Hematopoietic multipotent progenitor cell (in vitro differentiated cells): ENCODE measurements around the gene RNASE11. TPM values are rescaled to one million over a fixed set of nuclear protein-coding genes. Genes with fewer than 3 reads are reported as not detected.
A peak's percentile ranks its signal among the peaks of the same experiment; 100 is the strongest.
"Not testable (repeated sequence)": the region's sequence is repeated elsewhere in the genome, so short reads cannot be mapped to it uniquely, and the experiment has no call there.

Source experiments
- DNase-seq, 3 donors: peaks; one replicate each; pipeline ENCODE4 v3.0.0-alpha.2; 2011 to 2015; ENCODE audit warnings: low read depth in 2 of 3, low spot score in 2 of 3
- total RNA-seq: library from RNA; depleted of rRNA; stranded (reverse); fragments of >200 nt; gene quantifications from one replicate; pipeline ENCODE4 v1.2.3, GENCODE V29; 2012

RNASE11 gene
- total RNA-seq = not detected

DNA sequence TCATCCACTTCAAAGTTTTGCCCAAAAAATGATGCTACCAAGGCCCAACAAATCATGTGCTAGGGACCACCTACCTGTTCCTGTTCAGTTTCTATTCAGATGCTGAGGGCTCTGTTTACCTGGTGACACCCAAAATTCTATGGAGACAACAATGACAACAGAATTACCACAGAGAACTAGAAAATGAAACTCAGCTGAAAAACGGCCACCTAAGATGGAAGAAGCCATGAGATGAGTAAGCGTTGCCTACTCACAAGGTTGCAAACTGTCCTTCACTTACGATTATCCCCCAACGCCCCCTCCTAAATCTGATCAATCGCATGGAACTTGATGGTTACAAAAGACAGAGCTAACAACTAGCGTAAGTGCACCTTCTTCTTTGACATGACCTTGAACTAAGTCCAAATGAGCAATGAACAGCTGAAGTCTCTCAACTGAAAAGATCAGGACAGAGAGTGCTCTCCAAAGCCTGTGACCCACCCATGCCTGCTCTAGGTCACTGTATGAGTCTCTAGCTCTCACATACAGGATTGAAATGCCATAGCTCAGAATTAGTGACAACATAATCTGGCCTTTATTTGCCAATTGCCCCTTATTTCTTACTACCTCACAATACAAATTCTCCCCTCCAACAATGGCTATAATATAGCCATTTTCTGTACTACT is at the start of gene RNASE11:
Gene RNASE11, minus strand, starts transcription at position 513 of the 666 bp plus-strand sequence.
- DNase-seq = no peak

DNA sequence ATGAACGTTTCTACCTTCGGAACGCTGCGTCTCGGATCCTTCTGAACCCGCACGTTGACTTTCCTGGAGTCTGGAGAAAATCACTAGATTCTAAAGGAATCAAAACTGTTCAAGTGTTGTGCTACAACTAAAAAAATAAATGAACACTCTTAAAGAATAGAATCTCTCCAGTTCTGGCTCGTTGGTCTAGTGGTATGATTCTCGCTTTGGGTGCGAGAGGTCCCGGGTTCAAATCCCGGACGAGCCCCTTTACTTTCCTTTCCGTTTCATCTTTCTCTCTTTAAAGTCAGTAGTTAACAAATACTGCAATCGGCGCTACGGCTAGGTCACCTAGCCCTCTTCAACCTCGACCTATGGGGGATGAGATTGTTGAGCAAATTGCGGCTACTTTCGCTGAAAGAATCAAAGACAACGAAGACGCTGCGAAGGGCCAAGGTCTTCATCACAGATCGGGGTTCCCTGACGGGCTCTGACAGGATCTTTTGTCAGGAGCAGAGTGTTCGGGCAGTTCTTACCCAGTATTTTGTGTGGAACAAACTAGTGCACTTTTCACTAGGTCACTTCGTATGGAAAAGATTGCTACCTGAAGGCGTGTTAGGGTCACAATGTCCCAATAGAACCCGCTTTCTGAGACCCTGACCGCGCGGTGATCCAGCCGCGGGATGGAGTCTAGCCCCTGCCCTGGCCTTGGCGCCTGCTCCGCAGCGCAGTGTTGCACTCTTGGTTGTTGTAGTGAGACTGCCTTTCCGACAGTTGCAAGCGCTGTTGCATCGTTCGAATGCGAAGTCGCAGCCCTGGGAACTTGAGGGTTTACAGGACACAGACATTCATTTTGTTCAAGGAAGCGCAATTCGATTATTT is 45.3 kb upstream of the RNASE11 start:
- DNase-seq = peak in 2 of 3 donors; percentile 65 to 73

DNA sequence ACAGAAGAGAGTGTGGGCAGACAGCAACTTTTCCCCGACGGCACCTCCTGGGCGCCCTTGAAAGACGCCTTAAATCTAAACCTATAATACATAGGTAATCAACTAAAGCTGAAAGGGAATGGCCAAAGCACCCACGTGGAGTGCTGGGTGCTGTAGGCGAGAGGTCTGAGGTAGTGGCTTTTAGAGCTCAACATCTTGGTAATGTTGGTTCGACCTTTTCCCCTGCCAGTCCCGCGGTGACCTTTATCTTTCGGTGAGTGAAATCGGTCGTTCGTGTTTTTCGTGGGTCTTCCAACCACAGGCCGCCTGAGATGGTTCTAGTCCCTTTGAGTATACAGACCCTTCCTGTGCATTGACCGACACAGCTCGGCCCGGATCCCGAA is 44.6 kb upstream of the RNASE11 start:
- DNase-seq = no peak

DNA sequence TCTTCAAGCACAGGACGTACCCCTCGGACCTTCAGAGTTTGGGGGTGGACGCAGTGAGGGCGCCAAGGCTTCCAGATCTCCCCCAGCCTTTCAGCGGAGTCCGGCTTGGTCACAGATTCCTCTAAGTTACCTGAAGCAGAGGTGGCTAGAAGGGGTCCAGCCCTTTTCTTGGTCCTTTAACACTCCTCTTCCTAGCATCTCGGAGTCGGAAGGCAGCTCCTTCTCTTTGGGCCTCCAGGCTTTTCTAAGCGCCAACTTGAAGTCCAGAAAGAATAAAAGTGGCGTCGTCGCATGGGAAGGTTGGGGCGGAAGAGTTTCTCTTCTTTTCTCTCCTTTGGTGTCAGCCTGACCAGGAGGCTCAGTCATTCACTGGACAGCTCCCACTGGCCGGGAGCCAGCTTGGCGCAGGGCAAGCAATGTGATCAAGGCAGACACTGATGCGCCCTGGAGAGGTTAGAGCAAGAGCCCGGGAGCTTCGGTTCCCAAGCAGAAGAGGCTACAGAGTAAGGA is 44.1 kb upstream of the RNASE11 start:
- DNase-seq = no peak

DNA sequence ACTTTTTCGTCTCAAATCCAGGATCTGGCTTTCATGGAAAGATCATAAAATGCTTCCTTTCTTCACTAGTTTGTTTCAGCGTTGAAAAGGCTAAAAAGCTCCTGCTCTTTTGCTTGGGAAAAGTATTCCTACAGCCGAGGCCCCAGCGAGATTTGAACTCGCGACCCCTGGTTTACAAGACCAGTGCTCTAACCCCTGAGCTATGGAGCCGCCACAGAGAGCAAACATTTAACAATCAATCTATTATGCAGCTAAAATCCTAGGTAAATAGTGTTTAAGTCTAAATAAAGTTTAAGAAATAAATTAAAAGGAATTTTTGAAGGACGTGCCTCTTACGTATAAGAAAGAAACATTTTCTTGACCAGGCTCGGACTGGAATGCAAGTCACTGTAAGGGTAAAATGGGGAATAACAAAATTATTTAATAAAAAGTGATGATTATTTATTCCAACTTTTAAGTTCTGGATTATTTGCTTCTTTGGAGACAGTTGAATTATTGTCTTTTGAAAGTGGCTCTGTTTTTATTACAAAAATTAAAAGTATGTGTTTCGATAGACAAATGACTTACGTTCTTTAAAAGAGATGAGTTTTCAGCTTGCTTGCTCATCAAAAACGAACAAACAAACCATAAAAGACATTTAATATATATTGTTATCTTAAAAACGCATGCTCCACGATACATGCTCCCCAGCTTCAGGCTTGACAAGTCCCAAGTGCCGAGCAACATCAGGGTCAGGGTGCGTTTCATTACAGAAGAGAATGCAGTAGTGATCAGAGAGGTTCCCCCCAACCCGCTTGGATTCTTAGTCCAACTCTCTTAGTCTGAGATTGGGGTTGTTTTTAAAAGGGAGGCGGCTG is 43.5 kb upstream of the RNASE11 start:
- peak in 2 of 3 donors; percentile 43 to 81 for DNase-seq

DNA sequence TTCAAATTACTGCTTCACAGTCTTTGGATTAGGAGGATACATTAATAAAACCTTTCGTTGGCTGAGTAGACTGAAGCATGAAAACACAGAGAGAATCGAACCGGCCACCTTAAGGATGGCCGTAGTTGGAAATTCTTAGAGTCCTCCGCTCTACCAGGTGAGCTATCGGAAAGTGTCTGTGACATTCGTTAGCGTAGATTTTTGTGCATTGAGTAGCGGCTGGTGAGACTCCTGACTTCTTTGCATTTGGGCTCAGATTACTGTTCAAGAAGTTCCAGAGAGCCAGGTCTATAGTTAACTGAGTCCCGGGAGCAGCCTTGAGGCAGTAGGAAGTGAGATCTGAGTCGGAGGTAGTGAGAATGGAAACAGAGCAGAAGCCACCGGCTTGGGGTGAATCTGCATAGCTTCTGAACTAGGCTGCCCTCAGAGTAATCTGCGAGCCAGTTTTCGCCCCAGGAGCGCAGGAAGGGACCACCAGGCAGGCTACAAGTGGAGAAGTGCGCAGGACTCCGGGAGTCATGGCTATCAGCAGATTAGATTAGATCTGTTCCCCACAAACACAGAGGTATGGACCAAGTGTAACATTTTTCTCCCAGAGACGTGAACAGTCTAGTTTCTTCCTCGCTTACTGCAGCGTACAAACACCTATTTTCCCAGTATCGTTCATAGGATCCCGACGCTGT is 42.7 kb upstream of the RNASE11 start:
- peak in 1 of 3 donors; percentile 68 for DNase-seq

DNA sequence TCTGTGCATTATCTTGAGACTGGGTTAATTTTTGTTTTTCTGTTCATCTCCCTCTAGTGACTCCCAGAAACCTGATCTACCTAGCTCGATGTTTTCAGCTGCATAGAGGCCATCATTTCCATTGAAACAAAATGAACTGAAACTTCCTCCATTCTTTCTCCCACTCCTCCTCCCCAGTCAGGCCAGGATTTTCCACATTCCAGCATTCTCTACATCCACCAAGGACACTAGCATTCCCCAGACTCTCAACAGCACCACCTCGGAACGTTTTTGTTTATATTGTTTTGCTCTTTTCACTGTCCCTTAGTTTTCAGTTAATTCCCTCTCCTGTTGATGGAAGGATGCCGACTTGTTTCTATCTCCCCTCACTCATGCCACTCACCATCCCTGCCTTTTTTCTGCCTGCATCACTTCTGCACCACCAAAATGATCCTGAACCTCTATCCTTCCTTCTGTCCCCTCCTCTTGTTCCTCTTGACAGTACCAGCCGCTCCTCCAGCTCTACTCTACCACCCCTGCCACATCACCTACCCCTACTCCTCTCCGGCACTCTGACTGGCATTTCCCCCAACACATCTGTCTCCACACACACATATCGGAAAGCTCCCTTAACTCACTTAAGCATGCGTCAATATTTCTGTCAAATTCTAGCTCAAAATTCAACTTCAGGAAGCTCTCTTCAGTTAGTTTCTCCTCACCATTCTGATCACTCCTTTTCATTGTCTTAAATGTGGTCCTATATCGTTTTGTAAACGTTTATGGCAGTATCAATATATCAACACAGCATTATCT is 40.5 kb upstream of the RNASE11 start:
- no peak for DNase-seq

DNA sequence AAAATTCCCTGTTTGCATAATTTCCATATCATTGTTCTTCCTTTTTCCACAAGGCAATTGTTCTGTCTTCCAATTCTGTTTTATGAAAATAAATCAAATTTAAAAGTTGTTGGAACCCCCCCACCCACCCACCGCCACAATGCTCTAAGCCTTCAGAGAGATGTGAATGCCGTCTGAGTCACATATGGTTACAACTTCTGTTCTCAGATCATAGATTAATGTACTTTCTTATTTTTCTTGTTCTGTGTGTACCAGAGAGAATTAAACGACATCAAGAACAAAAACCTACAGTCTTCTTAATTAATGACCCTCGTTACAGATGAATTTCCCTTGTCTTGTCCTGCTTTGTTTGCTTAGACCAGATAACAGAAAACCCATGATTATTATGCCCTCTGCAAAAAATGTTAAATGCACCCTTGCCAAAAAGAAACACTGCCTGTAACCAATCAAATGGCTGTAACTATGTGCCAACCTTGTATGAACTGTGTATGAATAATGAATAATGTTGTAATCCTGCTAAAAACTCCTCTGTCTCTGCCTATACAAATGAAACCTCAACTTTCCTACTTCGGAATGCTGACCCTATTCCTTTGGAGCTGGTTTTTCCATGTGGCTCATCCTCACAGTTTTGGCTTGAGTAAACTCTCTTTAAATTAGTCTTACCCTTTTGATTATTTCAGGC is 39.7 kb upstream of the RNASE11 start:
- no peak for DNase-seq

DNA sequence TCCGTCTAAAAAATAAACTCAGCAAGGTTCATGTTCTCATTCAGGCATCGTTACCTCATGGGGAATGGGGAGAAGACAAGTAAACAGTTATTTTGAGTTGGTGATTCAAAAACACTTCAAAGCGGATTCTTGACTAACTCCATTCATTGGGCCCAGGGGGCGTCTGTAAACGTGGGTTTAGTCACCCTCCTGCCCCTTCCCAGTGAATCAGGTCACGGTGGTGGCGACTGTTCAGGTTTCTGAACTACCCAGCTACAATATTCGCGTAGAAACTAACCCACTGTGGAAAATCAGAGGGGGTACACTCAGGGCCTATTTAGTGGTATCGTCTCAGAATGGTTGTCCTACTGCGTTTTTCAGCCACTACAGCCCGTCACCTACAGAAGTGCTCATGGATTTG is 38.5 kb upstream of the RNASE11 start:
- DNase-seq = no peak

DNA sequence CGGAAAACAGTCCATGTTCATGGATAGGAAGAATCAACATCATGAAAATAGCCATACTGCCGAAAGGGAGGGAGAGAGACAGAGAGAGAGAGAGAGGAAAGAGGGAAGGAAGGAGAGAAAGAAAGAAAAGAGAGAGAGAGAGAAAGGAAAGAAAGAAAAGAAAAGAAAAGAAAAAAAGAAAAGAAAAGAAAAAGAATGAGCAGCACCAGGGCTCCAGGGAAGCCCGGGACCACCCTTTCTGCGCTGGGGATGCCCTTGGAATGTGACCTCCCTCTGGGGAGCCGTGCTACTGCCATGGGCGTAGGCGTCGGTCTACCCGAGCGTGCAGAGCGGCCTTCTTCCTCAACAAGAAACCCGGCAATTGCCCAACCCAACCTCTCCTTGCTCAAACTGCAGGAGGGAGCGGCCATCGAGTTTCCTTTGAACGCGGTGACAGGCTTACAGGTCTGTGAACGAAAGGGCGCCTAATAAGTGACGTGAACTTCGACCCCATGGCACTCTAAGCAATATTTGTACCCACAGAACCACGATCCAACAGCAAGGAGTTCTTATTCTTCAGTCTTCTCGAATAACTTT is 36.8 kb upstream of the RNASE11 start:
- DNase-seq = peak in 2 of 3 donors; percentile 67 to 70

DNA sequence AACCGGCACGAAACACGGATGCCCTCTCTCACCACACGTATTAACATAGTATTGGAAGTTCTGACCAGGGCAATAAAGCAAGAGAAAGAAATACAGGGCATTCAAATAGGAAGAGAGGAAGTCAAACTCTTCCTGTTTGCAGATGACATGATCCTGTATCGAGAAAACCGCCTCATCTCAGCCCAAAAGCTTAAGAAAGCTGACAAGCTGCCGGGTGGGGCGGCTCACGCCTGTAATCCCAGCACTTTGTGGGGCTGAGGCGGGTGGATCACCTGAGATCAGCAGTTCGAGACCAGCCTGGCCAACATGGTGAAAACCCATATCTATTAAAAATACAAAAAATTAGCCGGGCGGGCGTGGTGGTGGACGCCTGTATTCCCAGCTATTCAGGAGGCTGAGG is 36.0 kb upstream of the RNASE11 start:
- no peak for DNase-seq

DNA sequence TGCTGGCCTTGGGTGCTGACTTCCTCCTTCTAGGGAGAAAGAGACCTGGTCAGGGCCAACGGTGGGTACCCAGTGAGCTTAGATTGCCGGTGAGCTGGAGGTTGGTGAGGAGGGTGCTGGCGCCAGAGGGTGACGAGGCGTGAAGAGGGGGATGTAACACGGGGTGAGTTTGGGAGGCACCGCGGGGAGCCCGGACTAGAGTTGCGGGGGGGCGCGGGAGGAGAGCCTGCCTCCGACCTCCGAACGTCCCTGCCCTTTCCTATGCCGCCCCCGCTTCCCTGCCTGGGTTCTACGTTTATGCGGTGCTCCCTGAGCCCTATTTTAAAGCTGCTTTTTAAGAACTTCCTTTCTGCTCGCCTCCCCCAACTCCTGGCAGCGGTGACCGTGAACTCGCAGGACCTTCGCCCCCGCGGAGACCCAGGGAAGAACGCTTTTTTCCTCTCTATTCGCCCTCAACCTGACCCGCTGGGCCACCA is 35.1 kb upstream of the RNASE11 start:
- DNase-seq = no peak

DNA sequence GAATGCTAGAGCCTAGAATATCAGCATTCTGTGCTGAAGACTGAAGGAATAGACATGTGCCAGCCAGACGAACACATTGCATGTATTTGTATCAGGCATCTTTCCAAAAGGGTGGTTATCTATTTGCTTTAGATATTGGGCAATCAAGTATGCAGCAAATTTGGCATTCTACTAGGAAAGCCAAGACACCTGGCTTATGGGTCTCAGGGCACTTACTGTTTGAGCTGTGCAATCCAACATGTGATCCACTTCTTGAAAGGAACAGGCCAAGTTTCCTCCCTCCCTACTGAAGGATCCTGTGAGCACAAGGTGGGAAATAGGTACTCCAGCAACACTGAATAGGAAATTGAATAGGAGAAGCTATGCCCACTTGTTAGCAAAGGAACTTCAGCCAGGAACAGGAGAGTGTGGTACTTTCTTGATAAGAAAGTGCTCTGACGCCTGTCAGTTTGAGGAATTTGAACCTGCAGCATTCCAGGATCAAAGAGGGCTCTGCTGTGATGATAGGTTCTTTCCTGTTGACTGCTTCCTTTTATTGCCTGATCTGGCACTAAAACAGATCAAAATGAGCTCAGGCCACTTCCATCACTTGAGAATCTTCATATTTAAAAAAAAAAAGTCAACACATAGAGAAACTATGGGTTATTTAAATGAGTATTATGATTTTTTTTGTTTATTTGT is 33.1 kb upstream of the RNASE11 start:
- no peak for DNase-seq

DNA sequence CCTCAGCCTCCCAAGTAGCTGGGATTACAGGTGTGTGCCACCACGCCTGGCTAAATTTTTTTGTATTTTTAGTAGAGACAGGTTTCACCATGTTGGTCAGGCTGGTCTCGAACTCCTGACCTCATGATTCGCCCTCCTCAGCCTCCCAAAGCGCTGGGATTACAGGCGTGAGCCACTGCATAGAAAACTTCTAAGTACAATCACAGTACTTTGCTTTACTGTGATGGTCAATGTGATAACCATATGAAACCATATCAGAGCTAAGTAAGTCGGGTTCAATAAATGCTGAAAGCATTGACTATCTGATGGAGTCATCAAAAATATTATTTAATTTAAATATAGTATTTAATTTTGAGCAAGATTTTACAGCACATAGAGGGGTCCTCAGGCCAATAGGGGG is 31.9 kb upstream of the RNASE11 start:
- not testable (repeated sequence) for DNase-seq

DNA sequence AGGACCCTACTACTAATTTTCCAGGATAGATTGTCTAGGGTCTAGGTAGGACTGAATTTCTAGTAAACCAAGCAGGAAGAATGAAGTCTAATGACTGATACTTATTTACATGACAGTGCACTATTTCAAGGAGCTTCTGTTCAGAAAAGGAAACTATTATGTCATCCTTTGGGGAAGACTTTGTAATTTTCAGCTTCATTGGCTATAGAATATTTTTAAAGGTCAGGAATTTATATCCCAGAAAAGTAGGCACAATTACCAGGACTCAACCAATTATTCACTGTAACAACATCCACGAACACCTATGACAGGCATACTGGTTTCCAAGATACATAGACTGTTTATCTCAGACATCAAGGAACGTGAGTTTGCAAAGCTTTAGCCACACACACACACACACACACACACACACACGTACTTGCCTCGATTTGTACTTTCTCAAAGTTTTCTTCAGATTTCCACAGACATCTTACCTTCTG is 30.5 kb upstream of the RNASE11 start:
- peak in 1 of 3 donors; percentile 65 for DNase-seq

DNA sequence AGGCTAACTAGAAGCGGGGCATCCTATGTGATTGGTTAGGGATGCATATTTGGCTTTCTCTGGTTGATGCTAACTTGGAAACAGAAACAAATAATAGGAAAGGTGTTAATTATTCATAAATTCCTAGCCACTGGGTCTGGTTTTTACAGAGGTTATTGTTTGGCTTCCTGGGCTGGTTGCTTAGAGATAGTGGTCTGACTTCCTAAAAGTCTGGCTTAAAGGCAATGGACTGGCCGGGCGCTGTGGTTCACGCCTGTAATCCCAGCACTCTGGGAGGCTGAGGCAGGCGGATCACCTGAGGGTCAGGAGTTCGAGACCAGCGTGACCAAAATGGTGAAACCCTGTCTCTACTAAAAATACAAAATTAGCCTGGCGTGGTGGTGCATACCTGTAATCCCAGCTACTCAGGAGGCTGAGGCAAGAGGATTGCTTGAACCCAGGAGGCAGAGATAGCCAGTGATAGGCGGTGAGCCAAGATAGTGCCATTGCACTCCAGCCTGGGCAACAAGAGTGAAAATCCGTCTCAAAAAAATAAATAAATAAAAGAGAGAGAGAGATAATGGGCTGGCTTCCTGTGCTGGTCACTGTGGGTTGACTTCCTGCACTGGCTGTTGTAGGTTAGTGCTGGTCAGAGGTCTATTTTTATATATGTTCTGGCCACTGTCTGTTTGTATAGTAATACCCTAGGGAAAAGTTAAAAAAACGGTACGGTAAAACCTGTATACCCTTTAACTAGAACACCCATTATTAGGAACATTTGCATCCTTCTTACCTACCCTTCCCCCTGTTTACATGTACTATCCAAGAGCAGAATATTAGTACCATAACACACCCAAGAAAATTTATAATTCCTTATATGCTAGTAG is 29.6 kb upstream of the RNASE11 start:
- DNase-seq = no peak

DNA sequence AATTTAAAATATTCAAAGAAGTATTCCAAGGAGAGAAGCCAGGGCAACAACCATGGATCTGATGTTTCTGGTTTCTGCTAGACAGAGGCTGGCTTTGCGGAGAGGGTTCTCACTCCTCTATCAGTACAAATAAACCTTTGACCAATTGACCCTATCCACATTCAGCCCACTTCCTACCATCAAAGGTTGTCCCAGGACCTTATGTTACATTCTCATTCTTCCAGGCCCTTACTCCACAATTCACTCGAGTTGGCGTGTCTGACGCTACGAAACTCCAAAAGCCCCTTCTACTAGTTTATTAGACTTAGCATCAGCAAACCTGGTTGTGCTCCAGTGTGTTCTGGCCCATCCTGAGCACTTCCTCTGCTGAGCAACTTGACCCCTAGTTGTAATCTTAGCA is 28.2 kb upstream of the RNASE11 start:
- no peak for DNase-seq
